ENCODE results near the gene IRAK3. TPM values are rescaled to one million over a fixed set of nuclear protein-coding genes. Genes with fewer than 3 reads are reported as not detected.
"Not testable (repeated sequence)": the region's sequence is repeated elsewhere in the genome, so short reads cannot be mapped to it uniquely, and the experiment has no call there.

The IRAK3 gene
- total RNA-seq, 1 donor from 2014 or later: 9.4 TPM

- DNase-seq (ENCODE audit: low read depth, low spot score): not testable (repeated sequence)
Observed at GRCh38 chr12:66303316-66303804, 114.3 kb downstream of the IRAK3 start.

Other genes starting within 250 kb of the IRAK3 start
- 7.9 and 14.9 TPM in 2 replicates for gene LLPH, start 58.5 kb upstream of the IRAK3 start, total RNA-seq
- gene TMBIM4, start 19.2 kb upstream of the IRAK3 start, total RNA-seq: 77.8 and 94.1 TPM in 2 replicates
- gene HELB, start 113.3 kb downstream of the IRAK3 start, total RNA-seq: 0.79 and 3.8 TPM in 2 replicates

Data from pulmonary artery endothelial cell (primary cell).